Transverse colon (tissue), 4 donors: ENCODE results near the gene DSCAM. TPM values are rescaled to one million over a fixed set of nuclear protein-coding genes. Genes with fewer than 3 reads are reported as not detected.
A peak's percentile ranks its signal among the peaks of the same experiment; 100 is the strongest.

Experiments used
- DNase-seq: peaks from one replicate; pipeline ENCODE4 v3.0.0-alpha.2; 2019
- H3K27ac ChIP-seq, 4 donors: fragments of 200-600 bp; sonication (generic); 2 replicates each; pipeline ENCODE4 v1.5.1; 2016 to 2018; ENCODE audit warnings: inconsistent platforms in 4 of 4
- H3K27me3 ChIP-seq: fragments of 200-600 bp; sonication (generic); 2 replicates; pipeline ENCODE4 v1.5.1; 2017; ENCODE audit warnings: inconsistent platforms
- H3K36me3 ChIP-seq, 4 donors: fragments of 200-600 bp; sonication (generic); 2 replicates each; pipeline ENCODE4 v1.5.1; 2017 to 2019; ENCODE audit warnings: inconsistent platforms in 4 of 4
- H3K4me1 ChIP-seq, 4 donors: fragments of 200-600 bp; sonication (generic); 2 replicates each; pipeline ENCODE4 v1.5.1; 2017 to 2020; ENCODE audit warnings: inconsistent platforms in 4 of 4
- H3K4me3 ChIP-seq, 4 donors: fragments of 200-600 bp; sonication (generic); 1 replicate in 1 of 4; 2 replicates in 3 of 4; pipeline versions ENCODE4 v1.5.1 to v1.6.1; 2017 to 2019; ENCODE audit warnings: inconsistent platforms in 4 of 4
- H3K9me3 ChIP-seq, 2 donors: fragments of 200-600 bp; sonication (generic); 2 replicates each; pipeline ENCODE4 v1.5.1; 2017 to 2019; ENCODE audit warnings: inconsistent platforms in 2 of 2
- EP300 ChIP-seq: sonication (generic); formaldehyde crosslinking; IDR thresholded peaks from one replicate; pipeline ENCODE4 v1.6.1; 2017; ENCODE audit warnings: antibody characterized with exemption, low read depth
- POLR2A ChIP-seq: fragments of 450-650 bp; IDR thresholded peaks from one replicate; pipeline ENCODE4 v1.6.1; 2016; ENCODE audit warnings: antibody characterized with exemption, mild to moderate bottlenecking, moderate library complexity
- POLR2AphosphoS5 ChIP-seq, 3 donors: sonication (generic); formaldehyde crosslinking; IDR thresholded peaks; one replicate each; pipeline ENCODE4 v1.6.1; 2016; ENCODE audit warnings: antibody characterized with exemption in 3 of 3
- WGBS, 2 donors: methylation state at CpG; one replicate each; pipeline ENCODE4 v1.1.5; 2018; ENCODE audit warnings: low coverage in 1 of 2; 5-methylcytosine and 5-hydroxymethylcytosine counted together
- in situ Hi-C, 4 donors: fragments of 200-750 bp; cut with MboI; loops; one replicate each; pipeline versions ENCODE4 v1.15.0 to v1.15.1; 2017; ENCODE audit warnings: low sequenced_read_pairs in 3 of 4, low pct_ligation_motif_present in 1 of 4, low pct_unique_long_range_greater_than_20kb in 1 of 4
- intact Hi-C: fragments of 100-400 bp; cut with DNase I; formaldehyde crosslinking; loops from one replicate; pipeline ENCODE4 v1.15.1; 2023; ENCODE audit warnings: low total_unique reads
- total RNA-seq, 4 donors: library from RNA; depleted of rRNA; stranded (reverse); fragments of >200 nt; gene quantifications; one replicate each; pipeline ENCODE4 v1.1.0, GENCODE V29; 2016
- TF ChIP-seq, protein P1 (sequence below), 5 experiments: fragments of 200-600 bp in 3 of 5; fragments of 450-650 bp in 2 of 5; sonication (generic) in 3 of 5; IDR thresholded peaks; 1 replicate in 2 of 5; 2 replicates in 3 of 5; pipeline ENCODE4 v1.5.1; 2016 to 2017; ENCODE audit warnings: antibody characterized with exemption in 5 of 5, inconsistent platforms in 3 of 5, mild to moderate bottlenecking in 2 of 5, moderate library complexity in 1 of 5

The DSCAM gene
- total RNA-seq, 4 donors from 2014 or later = 0.16 TPM; not detected in 3

DNA sequence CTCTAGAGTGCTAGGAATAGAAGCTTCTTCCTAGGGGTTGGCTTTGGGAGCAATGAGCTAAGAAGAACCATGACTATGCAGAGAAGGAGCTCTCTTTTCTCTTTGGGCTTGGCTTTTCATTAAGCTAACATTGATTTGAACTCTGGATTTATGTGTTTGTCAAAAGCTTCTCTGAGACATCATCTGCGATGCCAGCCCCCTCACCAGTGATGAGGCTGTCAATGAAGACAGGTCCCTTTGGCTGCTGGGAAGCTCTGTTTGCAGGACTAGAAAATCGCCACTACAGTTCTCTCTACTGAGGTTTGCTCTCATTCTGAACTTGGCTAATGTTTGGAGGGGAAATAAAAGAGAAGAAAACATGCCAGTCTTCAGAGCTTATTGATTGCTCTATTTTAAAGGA is 794.7 kb downstream of the DSCAM start:
- 67 to 94% methylated on average over 2 of the region's 2 CpGs for WGBS, 2 donors
- no peak overlapping the region for H3K4me3 ChIP-seq
- H3K36me3 ChIP-seq = no peaks in the 10 kb centered on the region
- H3K27ac ChIP-seq = peak overlapping the region; percentile 67 to 88 (median 76)
- in situ Hi-C loops = no loop called here
- intact Hi-C loops = no loop called here
- DNase-seq = no peak
- H3K4me1 ChIP-seq = peaks cover 0 to 18% (median 8%) of the 10 kb centered on the region in 4 donors
- no peaks in the 10 kb centered on the region for H3K9me3 ChIP-seq
- TF ChIP-seq, protein P1, sequence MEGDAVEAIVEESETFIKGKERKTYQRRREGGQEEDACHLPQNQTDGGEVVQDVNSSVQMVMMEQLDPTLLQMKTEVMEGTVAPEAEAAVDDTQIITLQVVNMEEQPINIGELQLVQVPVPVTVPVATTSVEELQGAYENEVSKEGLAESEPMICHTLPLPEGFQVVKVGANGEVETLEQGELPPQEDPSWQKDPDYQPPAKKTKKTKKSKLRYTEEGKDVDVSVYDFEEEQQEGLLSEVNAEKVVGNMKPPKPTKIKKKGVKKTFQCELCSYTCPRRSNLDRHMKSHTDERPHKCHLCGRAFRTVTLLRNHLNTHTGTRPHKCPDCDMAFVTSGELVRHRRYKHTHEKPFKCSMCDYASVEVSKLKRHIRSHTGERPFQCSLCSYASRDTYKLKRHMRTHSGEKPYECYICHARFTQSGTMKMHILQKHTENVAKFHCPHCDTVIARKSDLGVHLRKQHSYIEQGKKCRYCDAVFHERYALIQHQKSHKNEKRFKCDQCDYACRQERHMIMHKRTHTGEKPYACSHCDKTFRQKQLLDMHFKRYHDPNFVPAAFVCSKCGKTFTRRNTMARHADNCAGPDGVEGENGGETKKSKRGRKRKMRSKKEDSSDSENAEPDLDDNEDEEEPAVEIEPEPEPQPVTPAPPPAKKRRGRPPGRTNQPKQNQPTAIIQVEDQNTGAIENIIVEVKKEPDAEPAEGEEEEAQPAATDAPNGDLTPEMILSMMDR (IDR thresholded peaks at IDR 0.05) = no peak
- TF ChIP-seq POLR2AphosphoS5 (IDR thresholded peaks at IDR 0.05) (no peak), POLR2A (no peak)
- no peaks in the 10 kb centered on the region for H3K27me3 ChIP-seq

DNA sequence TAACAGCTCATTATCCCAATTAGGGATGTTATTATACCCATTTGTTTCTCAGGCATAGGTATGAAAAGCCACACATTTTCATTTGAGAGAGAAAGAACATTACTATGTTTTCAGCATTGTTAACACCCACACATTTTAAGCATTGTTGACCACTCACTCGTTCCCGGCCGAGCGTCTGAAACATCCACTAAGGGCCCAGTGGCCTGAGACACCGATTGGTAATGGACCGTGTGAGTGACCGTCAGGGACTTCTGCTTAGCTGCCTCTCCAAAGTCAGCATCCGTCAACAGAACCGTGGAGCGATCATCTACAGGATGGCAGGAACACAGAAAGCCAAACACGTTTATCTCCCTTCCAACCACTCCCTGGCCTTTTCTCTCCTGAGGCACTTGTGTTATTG is 795.2 kb downstream of the DSCAM start:
- 81 to 87% methylated on average over 5 to 11 of the region's 11 CpGs for WGBS, 2 donors
- DNase-seq = no peak
- intact Hi-C loops = no loop called here
- H3K4me3 ChIP-seq = no peak overlapping the region
- no peak for TF ChIP-seq EP300
- TF ChIP-seq POLR2A = no peak
- TF ChIP-seq, protein P1 (IDR thresholded peaks at IDR 0.05) = no peak
- no peak for TF ChIP-seq POLR2AphosphoS5 (IDR thresholded peaks at IDR 0.05)
- in situ Hi-C loops = no loop called here
- H3K36me3 ChIP-seq = no peaks in the 10 kb centered on the region
- H3K27me3 ChIP-seq = no peaks in the 10 kb centered on the region
- H3K9me3 ChIP-seq = no peaks in the 10 kb centered on the region
- H3K27ac ChIP-seq = peak overlapping the region; percentile 67 to 88 (median 76)
- H3K4me1 ChIP-seq = peaks cover 0 to 18% (median 8%) of the 10 kb centered on the region in 4 donors

DNA sequence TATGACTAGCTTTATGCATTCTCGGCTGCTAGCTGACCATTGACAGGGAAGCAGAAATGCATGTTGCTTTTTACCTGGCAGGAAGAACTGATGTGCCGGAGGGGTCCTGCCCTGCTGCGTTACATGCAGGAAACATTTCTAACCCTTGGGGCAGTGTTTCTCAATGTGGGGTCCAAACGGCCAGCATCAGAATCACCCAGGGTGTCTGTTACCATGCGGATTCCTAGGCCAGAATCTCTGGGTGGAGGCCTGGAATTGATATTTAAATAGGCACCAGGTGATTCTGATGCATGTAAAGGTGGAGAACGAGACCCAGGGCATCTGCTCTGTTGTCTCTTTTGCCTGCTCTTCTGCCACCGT is 797.0 kb downstream of the DSCAM start:
- H3K27me3 ChIP-seq = no peaks in the 10 kb centered on the region
- H3K4me1 ChIP-seq = peaks cover 0 to 14% (median 8%) of the 10 kb centered on the region in 4 donors
- TF ChIP-seq EP300 (no peak), POLR2A (no peak), POLR2AphosphoS5 (IDR thresholded peaks at IDR 0.05) (no peak)
- TF ChIP-seq, protein P1 (IDR thresholded peaks at IDR 0.05) = no peak
- no peaks in the 10 kb centered on the region for H3K9me3 ChIP-seq
- H3K27ac ChIP-seq = peak overlapping the region; percentile 65 to 85 (median 73)
- intact Hi-C loops = no loop called here
- 46% methylated on average over 7 of the region's 7 CpGs; no CpG with 5 or more reads in 1 of the 2 donors for WGBS, 2 donors
- H3K36me3 ChIP-seq = no peaks in the 10 kb centered on the region
- no peak overlapping the region for H3K4me3 ChIP-seq
- DNase-seq = no peak
- in situ Hi-C loops = no loop called here

DNA sequence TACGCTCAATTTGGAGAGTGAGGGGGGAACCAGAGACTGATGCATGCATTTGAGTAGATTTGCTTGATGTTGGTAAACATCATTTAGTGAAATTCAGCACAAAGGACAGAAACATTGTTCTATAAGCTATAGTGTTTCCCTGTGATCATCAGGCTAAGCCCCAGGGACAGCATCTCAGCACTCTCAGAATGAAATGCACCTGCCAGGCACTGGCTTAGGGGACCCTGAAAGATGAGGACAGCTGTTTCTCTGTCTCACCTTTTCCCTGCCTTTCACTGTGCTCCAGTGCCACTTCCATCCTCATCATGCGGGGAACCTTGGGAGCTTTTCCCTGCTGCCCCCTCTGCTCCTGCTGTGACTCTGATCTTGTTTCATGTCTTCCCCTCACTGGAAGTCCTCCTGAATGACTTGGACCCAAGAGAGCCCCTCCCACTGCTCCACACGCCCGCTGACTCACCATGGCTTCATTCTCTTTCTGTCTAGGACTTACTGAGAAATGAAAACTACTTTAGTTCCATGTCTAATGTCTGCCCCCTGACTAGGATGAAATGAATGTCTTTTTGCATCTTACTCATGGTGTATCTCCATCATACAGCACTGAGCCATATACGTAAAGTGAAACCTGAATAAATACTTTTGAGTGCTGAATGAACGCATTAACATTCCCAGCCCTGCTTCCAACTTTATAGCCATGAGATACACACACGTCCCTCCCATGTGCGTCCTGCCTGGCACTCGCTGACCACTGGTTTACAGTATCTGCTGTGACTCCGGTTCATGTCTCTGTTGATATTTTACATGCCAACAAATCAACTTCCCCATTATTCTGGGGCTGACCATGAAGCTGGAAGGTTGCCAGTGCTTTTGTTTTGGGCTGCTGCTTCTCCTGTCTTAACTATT is 797.7 kb downstream of the DSCAM start:
- peak; percentile 14 for DNase-seq
- Histone ChIP-seq H3K4me1 (peaks cover 0 to 11% (median 8%) of the 10 kb centered on the region in 4 donors), H3K4me3 (no peak overlapping the region), H3K27me3 (no peaks in the 10 kb centered on the region), H3K27ac (peak overlapping the region; percentile 65 to 85 (median 73)), H3K9me3 (no peaks in the 10 kb centered on the region), H3K36me3 (no peaks in the 10 kb centered on the region)
- TF ChIP-seq, protein P1 (IDR thresholded peaks at IDR 0.05) = no peak
- peak in 1 of 3 donors; percentile 19 for TF ChIP-seq POLR2AphosphoS5 (IDR thresholded peaks at IDR 0.05)
- WGBS, 2 donors = 33 to 34% methylated on average over 3 to 10 of the region's 10 CpGs
- in situ Hi-C loops (no loop called here), intact Hi-C loops (no loop called here)
